ENCODE measurements around the gene NACC2. TPM values are rescaled to one million over a fixed set of nuclear protein-coding genes. Genes with fewer than 3 reads are reported as not detected.

The NACC2 gene
- total and polyA plus RNA-seq, 2 experiments from 2014 or later = 3.8 to 20.8 TPM

- Histone ChIP-seq H3K4me2 (peak overlapping the region; percentile 27), H3K4me1 (ENCODE audit: insufficient read depth) (peaks cover 31% of the 10 kb centered on the region), H2AFZ (no peak overlapping the region), H3K9me2 (ENCODE audit: insufficient read depth) (no peaks in the 10 kb centered on the region), H4K20me1 (replicated peaks; ENCODE audit: insufficient read depth) (no peaks in the 10 kb centered on the region), H3K36me3 (ENCODE audit: insufficient read depth) (no peaks in the 10 kb centered on the region), H3K27me3 (ENCODE audit: insufficient read depth) (peaks cover 16% of the 10 kb centered on the region), H3K4me3 (no peak overlapping the region), H3K27ac (ENCODE audit: low read depth) (no peak overlapping the region), H3K79me2 (replicated peaks; ENCODE audit: insufficient read depth) (peaks cover 13% of the 10 kb centered on the region), H3F3A (replicated peaks; ENCODE audit: low read depth) (peaks cover 6% of the 10 kb centered on the region; the same call in 1 of the 2 replicates)
- H3K27ac Mint-ChIP-seq = no peak overlapping the region
- H3K36me3 Mint-ChIP-seq (ENCODE audit: low read depth) = no peaks in the 10 kb centered on the region
- H3K4me1 Mint-ChIP-seq = peaks cover 35% of the 10 kb centered on the region
- TF ChIP-seq, protein P1, sequence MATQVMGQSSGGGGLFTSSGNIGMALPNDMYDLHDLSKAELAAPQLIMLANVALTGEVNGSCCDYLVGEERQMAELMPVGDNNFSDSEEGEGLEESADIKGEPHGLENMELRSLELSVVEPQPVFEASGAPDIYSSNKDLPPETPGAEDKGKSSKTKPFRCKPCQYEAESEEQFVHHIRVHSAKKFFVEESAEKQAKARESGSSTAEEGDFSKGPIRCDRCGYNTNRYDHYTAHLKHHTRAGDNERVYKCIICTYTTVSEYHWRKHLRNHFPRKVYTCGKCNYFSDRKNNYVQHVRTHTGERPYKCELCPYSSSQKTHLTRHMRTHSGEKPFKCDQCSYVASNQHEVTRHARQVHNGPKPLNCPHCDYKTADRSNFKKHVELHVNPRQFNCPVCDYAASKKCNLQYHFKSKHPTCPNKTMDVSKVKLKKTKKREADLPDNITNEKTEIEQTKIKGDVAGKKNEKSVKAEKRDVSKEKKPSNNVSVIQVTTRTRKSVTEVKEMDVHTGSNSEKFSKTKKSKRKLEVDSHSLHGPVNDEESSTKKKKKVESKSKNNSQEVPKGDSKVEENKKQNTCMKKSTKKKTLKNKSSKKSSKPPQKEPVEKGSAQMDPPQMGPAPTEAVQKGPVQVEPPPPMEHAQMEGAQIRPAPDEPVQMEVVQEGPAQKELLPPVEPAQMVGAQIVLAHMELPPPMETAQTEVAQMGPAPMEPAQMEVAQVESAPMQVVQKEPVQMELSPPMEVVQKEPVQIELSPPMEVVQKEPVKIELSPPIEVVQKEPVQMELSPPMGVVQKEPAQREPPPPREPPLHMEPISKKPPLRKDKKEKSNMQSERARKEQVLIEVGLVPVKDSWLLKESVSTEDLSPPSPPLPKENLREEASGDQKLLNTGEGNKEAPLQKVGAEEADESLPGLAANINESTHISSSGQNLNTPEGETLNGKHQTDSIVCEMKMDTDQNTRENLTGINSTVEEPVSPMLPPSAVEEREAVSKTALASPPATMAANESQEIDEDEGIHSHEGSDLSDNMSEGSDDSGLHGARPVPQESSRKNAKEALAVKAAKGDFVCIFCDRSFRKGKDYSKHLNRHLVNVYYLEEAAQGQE (IDR thresholded peaks at IDR 0.05; ENCODE audit: unreplicated experiment) = no peak
- DNase-seq (ENCODE audit: low spot score) = no peak
- H3K4me3 Mint-ChIP-seq = no peak overlapping the region
- H3K9me3 Mint-ChIP-seq = no peaks in the 10 kb centered on the region
- peaks cover 17% of the 10 kb centered on the region for H3K27me3 Mint-ChIP-seq (ENCODE audit: insufficient read depth, low read depth, poor library complexity)
- no peak for ATAC-seq
Observed at GRCh38 chr9:136090056-136090735, 4.9 kb downstream of the NACC2 start.

DNA sequence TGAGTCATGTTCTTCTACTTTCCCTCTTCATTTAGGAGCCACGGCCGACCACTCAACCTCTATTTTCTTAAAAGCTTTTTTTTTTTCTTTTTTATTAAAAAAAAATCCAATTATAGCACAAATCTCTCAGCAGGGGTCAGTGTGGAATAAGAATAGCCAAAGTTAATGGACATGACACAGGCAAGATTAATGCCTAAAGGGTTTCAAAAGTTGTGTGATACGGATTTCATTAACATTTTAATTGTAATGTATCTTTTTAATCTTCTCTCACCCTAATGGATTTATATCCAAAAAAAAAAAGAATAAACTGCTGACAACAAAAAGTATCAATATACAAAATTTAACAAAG is 5.4 kb downstream of the NACC2 start:
- H3K4me1 ChIP-seq (ENCODE audit: insufficient read depth) = peaks cover 31% of the 10 kb centered on the region
- DNase-seq (ENCODE audit: low spot score) = no peak
- H3F3A ChIP-seq (replicated peaks; ENCODE audit: low read depth) = peaks cover 6% of the 10 kb centered on the region; the same call in 1 of the 2 replicates
- H3K79me2 ChIP-seq (replicated peaks; ENCODE audit: insufficient read depth) = peaks cover 13% of the 10 kb centered on the region
- no peaks in the 10 kb centered on the region for H3K36me3 ChIP-seq (ENCODE audit: insufficient read depth)
- ATAC-seq = no peak
- Mint-ChIP-seq H3K27me3 (ENCODE audit: insufficient read depth, low read depth, poor library complexity) (peaks cover 18% of the 10 kb centered on the region), H3K4me1 (peaks cover 37% of the 10 kb centered on the region), H3K4me3 (no peak overlapping the region), H3K9me3 (no peaks in the 10 kb centered on the region), H3K27ac (no peak overlapping the region), H3K36me3 (ENCODE audit: low read depth) (no peaks in the 10 kb centered on the region)
- H3K9me2 ChIP-seq (ENCODE audit: insufficient read depth) = no peaks in the 10 kb centered on the region
- H2AFZ ChIP-seq = no peak overlapping the region
- H4K20me1 ChIP-seq (replicated peaks; ENCODE audit: insufficient read depth) = no peaks in the 10 kb centered on the region
- H3K4me3 ChIP-seq = no peak overlapping the region
- H3K4me2 ChIP-seq = peak overlapping the region; percentile 27; the same call in 1 of the 2 replicates
- peaks cover 16% of the 10 kb centered on the region for H3K27me3 ChIP-seq (ENCODE audit: insufficient read depth)
- H3K27ac ChIP-seq (ENCODE audit: low read depth) = no peak overlapping the region
- TF ChIP-seq JUNB (IDR thresholded peaks at IDR 0.05; ENCODE audit: unreplicated experiment) = no peak
- TF ChIP-seq CREB1 (CRISPR knock-in tag; IDR thresholded peaks at IDR 0.05; ENCODE audit: low read depth) = no peak
- no peak for TF ChIP-seq EZH2 (IDR thresholded peaks at IDR 0.05; ENCODE audit: low read depth, unreplicated experiment)
- TF ChIP-seq, protein P2, sequence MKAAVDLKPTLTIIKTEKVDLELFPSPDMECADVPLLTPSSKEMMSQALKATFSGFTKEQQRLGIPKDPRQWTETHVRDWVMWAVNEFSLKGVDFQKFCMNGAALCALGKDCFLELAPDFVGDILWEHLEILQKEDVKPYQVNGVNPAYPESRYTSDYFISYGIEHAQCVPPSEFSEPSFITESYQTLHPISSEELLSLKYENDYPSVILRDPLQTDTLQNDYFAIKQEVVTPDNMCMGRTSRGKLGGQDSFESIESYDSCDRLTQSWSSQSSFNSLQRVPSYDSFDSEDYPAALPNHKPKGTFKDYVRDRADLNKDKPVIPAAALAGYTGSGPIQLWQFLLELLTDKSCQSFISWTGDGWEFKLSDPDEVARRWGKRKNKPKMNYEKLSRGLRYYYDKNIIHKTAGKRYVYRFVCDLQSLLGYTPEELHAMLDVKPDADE (IDR thresholded peaks at IDR 0.05) = no peak
- no peak for TF ChIP-seq POLR2AphosphoS5 (IDR thresholded peaks at IDR 0.05; ENCODE audit: low read depth)
- no peak for TF ChIP-seq ZNF462 (CRISPR knock-in tag; IDR thresholded peaks at IDR 0.05)
- no peak for TF ChIP-seq STAT1 (IDR thresholded peaks at IDR 0.05; ENCODE audit: unreplicated experiment)
- no peak for TF ChIP-seq ZNF114 (CRISPR knock-in tag; IDR thresholded peaks at IDR 0.05)
